ENCODE data around the gene CNTROB. TPM values are rescaled to one million over a fixed set of nuclear protein-coding genes. Genes with fewer than 3 reads are reported as not detected.

CNTROB gene
- total and polyA plus RNA-seq, 2 donors (not counting 1 experiment from before 2014, with no cell fraction given), result 23.1 to 34.8 TPM

- ChIA-PET CTCF (interaction anchor here (1.1 kb wide), 1 partner anchor 33 kb away, joined by 3 read pairs; no protein-coding TSS in a partner anchor), POLR2A (no interaction called here)
- Mint-ChIP-seq H3K4me3 (no peak overlapping the region), H3K9me3 (ENCODE audit: insufficient read depth) (no peaks in the 10 kb centered on the region), H3K27me3 (no peaks in the 10 kb centered on the region), H3K4me1 (no peaks in the 10 kb centered on the region), H3K27ac (no peak overlapping the region)
- Histone ChIP-seq H3K4me2 (replicated peaks; ENCODE audit: low read depth, low read length, poor library complexity, severe bottlenecking) (no peak overlapping the region), H4K20me1 (ENCODE audit: control insufficient read depth, insufficient read depth, low read length, poor library complexity, severe bottlenecking) (no peaks in the 10 kb centered on the region), H3K79me2 (ENCODE audit: control insufficient read depth, insufficient read depth, low read length) (no peaks in the 10 kb centered on the region), H2AFZ (ENCODE audit: insufficient read depth, low read depth, low read length, poor library complexity, severe bottlenecking) (no peak overlapping the region), H3K27ac (ENCODE audit: low read length in 2 of 2) (no peak overlapping the region), H3K36me3 (replicated peaks in 1 of 2; ENCODE audit: control extremely low read depth in 1 of 2, control insufficient read depth in 1 of 2, extremely low read depth in 1 of 2, insufficient read depth in 2 of 2, low read length in 1 of 2) (peaks cover 4 to 61% of the 10 kb centered on the region in 2 experiments), H3K9ac (ENCODE audit: low read length) (no peak overlapping the region), H3K27me3 (replicated peaks in 1 of 4; ENCODE audit: control extremely low read depth in 1 of 4, control insufficient read depth in 3 of 4, insufficient read depth in 4 of 4, low read length in 3 of 4) (no peaks in the 10 kb centered on the region), H3K9me3 (ENCODE audit: control extremely low read depth in 1 of 3, control insufficient read depth in 2 of 3, insufficient read depth in 1 of 3, low read length in 2 of 3) (no peaks in the 10 kb centered on the region), H3K4me3 (ENCODE audit: control extremely low read depth in 1 of 5, extremely low read depth in 1 of 5, insufficient read depth in 1 of 5, low read depth in 2 of 5, low read length in 4 of 5) (no peak overlapping the region), H3K4me1 (ENCODE audit: control insufficient read depth in 2 of 2, insufficient read depth in 2 of 2, low read length in 2 of 2) (no peaks in the 10 kb centered on the region)
- DNase-seq (no peak), ATAC-seq (ENCODE audit: low read depth) (no peak)
- intact Hi-C loops (cut with micrococcal nuclease), result no loop called here
- WGBS (ENCODE audit: insufficient coverage), result 100% methylated on average over 3 of the region's 8 CpGs
- TF ChIP-seq CTCF (IDR thresholded peaks at IDR 0.05) (no peak), EZH2 (IDR thresholded peaks at IDR 0.05; ENCODE audit: borderline replicate concordance, insufficient read depth, low read depth, low read length, poor library complexity, severe bottlenecking) (no peak)
Observed at GRCh38 chr17:7894866-7895265, 37.1 kb upstream of the CNTROB start.

GRCh38 chr17:7897090-7897489 is 34.9 kb upstream of the CNTROB start:
- H3K27ac Mint-ChIP-seq, result no peak overlapping the region
- WGBS (ENCODE audit: insufficient coverage), result 95% methylated on average over 11 of the region's 13 CpGs

More at GRCh38 chr17:7897090-7897489, 34.9 kb upstream of the CNTROB start:
- Histone ChIP-seq H3K4me2 (replicated peaks; ENCODE audit: low read depth, low read length, poor library complexity, severe bottlenecking) (no peak overlapping the region), H3K27ac (ENCODE audit: low read length in 2 of 2) (no peak overlapping the region), H3K9me3 (ENCODE audit: control extremely low read depth in 1 of 3, control insufficient read depth in 2 of 3, insufficient read depth in 1 of 3, low read length in 2 of 3) (no peaks in the 10 kb centered on the region), H4K20me1 (ENCODE audit: control insufficient read depth, insufficient read depth, low read length, poor library complexity, severe bottlenecking) (no peaks in the 10 kb centered on the region), H3K27me3 (replicated peaks in 1 of 4; ENCODE audit: control extremely low read depth in 1 of 4, control insufficient read depth in 3 of 4, insufficient read depth in 4 of 4, low read length in 3 of 4) (no peaks in the 10 kb centered on the region), H3K36me3 (replicated peaks in 1 of 2; ENCODE audit: control extremely low read depth in 1 of 2, control insufficient read depth in 1 of 2, extremely low read depth in 1 of 2, insufficient read depth in 2 of 2, low read length in 1 of 2) (peaks cover 4 to 70% of the 10 kb centered on the region in 2 experiments), H3K79me2 (ENCODE audit: control insufficient read depth, insufficient read depth, low read length) (no peaks in the 10 kb centered on the region), H3K4me1 (ENCODE audit: control insufficient read depth in 2 of 2, insufficient read depth in 2 of 2, low read length in 2 of 2) (no peaks in the 10 kb centered on the region), H2AFZ (ENCODE audit: insufficient read depth, low read depth, low read length, poor library complexity, severe bottlenecking) (no peak overlapping the region), H3K9ac (ENCODE audit: low read length) (no peak overlapping the region), H3K4me3 (ENCODE audit: control extremely low read depth in 1 of 5, extremely low read depth in 1 of 5, insufficient read depth in 1 of 5, low read depth in 2 of 5, low read length in 4 of 5) (no peak overlapping the region)
- ChIA-PET CTCF (interaction anchor here (0.9 to 2.8 kb wide), 6 partner anchors 33 to 161 kb away, joined by 3 to 21 read pairs (median 6); partner anchors contain the start of gene NAA38), POLR2A (no interaction called here)
- TF ChIP-seq EZH2 (IDR thresholded peaks at IDR 0.05; ENCODE audit: borderline replicate concordance, insufficient read depth, low read depth, low read length, poor library complexity, severe bottlenecking), result no peak
- no peak for TF ChIP-seq CTCF (IDR thresholded peaks at IDR 0.05)
- Mint-ChIP-seq H3K4me3 (no peak overlapping the region), H3K4me1 (no peaks in the 10 kb centered on the region), H3K27me3 (no peaks in the 10 kb centered on the region), H3K9me3 (ENCODE audit: insufficient read depth) (no peaks in the 10 kb centered on the region)
- ATAC-seq (ENCODE audit: low read depth) (no peak), DNase-seq (no peak)
- intact Hi-C loops (cut with micrococcal nuclease), result no loop called here
